Large intestine (tissue), 3 donors: ENCODE results near the gene PLXNA4. TPM values are rescaled to one million over a fixed set of nuclear protein-coding genes. Genes with fewer than 3 reads are reported as not detected.

Source experiments
- DNase-seq, 2 donors: peaks; one replicate each; pipeline versions ENCODE4 v3.0.0 to v3.0.0-alpha.2; 2013
- H3K27ac ChIP-seq: one replicate; pipeline ENCODE4 v1.5.1; 2013; ENCODE audit warnings: low read length
- H3K27me3 ChIP-seq: 2 replicates; pipeline ENCODE4 v1.6.1; 2013; ENCODE audit warnings: low read length; ENCODE audit not compliant: control insufficient read depth, insufficient read depth
- H3K36me3 ChIP-seq: 2 replicates; pipeline ENCODE4 v1.6.1; 2013; ENCODE audit warnings: low read length; ENCODE audit not compliant: control insufficient read depth, insufficient read depth
- H3K4me1 ChIP-seq: one replicate; pipeline ENCODE4 v1.6.1; 2013; ENCODE audit warnings: low read length; ENCODE audit not compliant: control insufficient read depth, insufficient read depth
- H3K4me3 ChIP-seq: one replicate; pipeline ENCODE4 v1.5.1; 2013; ENCODE audit warnings: low read length
- H3K9me3 ChIP-seq: one replicate; pipeline ENCODE4 v1.6.1; 2013; ENCODE audit warnings: mild to moderate bottlenecking, low read depth, low read length, moderate library complexity; ENCODE audit not compliant: control insufficient read depth
- WGBS: methylation state at CpG from one replicate; pipeline ENCODE4 v1.1.5; 2013; ENCODE audit warnings: low lambda C conversion rate; ENCODE audit not compliant: insufficient coverage; 5-methylcytosine and 5-hydroxymethylcytosine counted together
- polyA plus RNA-seq: library from polyadenylated mRNA; unstranded; fragments of 120-200 nt; gene quantifications from one replicate; pipeline ENCODE4 v1.2.1, GENCODE V29; 2013

Gene PLXNA4
- polyA plus RNA-seq, 1 donor, result 3.2 TPM

DNA sequence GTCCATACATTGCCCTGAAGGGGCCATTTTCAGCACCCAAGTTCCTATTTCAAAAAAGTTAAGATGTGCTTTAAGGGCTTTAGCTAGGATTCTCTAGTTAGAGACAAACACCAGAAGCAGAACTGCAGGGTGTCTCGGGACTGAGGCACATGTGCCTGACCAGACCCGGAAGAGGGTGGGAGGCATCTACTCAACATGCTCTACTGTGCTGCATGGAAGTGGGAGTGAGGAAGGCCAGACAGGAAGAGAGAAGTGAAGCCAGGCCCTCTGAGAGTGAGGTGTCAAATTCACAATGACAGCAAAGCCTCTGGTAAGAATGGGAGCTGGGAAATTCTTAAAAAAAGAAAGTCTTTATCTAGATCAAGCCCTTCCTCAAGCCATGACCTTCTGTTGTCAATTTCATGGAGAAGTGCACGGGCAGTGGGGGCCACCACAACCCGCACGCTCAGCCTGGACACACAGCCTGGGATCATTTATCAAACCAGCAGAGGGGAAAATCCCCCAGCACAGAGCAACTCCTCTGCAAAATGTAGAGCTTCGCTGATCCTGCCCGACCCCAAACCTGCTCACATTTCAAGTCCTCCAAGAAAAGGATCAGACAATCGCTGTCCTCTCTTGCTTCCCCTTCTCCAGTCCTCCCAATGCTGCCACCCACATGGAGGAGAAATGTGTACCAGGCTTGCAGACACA is 38.7 kb downstream of the PLXNA4 start:
- H3K4me3 ChIP-seq, result no peak overlapping the region
- peaks cover 11% of the 10 kb centered on the region for H3K27me3 ChIP-seq
- H3K36me3 ChIP-seq, result no peaks in the 10 kb centered on the region
- DNase-seq, result no peak
- no peaks in the 10 kb centered on the region for H3K9me3 ChIP-seq
- WGBS, result no CpG with 5 or more reads among the region's 8 CpGs
- no peaks in the 10 kb centered on the region for H3K4me1 ChIP-seq
- no peak overlapping the region for H3K27ac ChIP-seq

- Histone ChIP-seq H3K27me3 (peaks cover 11% of the 10 kb centered on the region), H3K4me1 (no peaks in the 10 kb centered on the region), H3K36me3 (no peaks in the 10 kb centered on the region), H3K27ac (no peak overlapping the region), H3K4me3 (no peak overlapping the region), H3K9me3 (no peaks in the 10 kb centered on the region)
- WGBS, result 60% methylated on average over 2 of the region's 13 CpGs
- DNase-seq, result no peak
Measured at GRCh38 chr7:132536654-132537395, 39.4 kb downstream of the PLXNA4 start.

GRCh38 chr7:132533916-132534315 is 42.4 kb downstream of the PLXNA4 start:
- H3K4me3 ChIP-seq, result no peak overlapping the region
- no peaks in the 10 kb centered on the region for H3K9me3 ChIP-seq
- H3K27ac ChIP-seq, result no peak overlapping the region
- H3K36me3 ChIP-seq, result no peaks in the 10 kb centered on the region
- DNase-seq, result no peak
- WGBS, result 60% methylated on average over 2 of the region's 2 CpGs
- H3K4me1 ChIP-seq, result no peaks in the 10 kb centered on the region
- H3K27me3 ChIP-seq, result peaks cover 7% of the 10 kb centered on the region

GRCh38 chr7:132532281-132532680 is 44.0 kb downstream of the PLXNA4 start:
- Histone ChIP-seq H3K27me3 (peaks cover 12% of the 10 kb centered on the region), H3K9me3 (no peaks in the 10 kb centered on the region), H3K4me1 (no peaks in the 10 kb centered on the region), H3K4me3 (no peak overlapping the region), H3K36me3 (no peaks in the 10 kb centered on the region), H3K27ac (no peak overlapping the region)
- 100% methylated on average over 1 of the region's 4 CpGs for WGBS
- DNase-seq, result no peak

- no CpG with 5 or more reads among the region's 5 CpGs for WGBS
Measured at GRCh38 chr7:132531562-132531961, 44.7 kb downstream of the PLXNA4 start.

GRCh38 chr7:132528695-132529094 is 47.6 kb downstream of the PLXNA4 start:
- Histone ChIP-seq H3K9me3 (no peaks in the 10 kb centered on the region), H3K27me3 (peaks cover 9% of the 10 kb centered on the region), H3K36me3 (no peaks in the 10 kb centered on the region), H3K27ac (no peak overlapping the region), H3K4me3 (no peak overlapping the region), H3K4me1 (no peaks in the 10 kb centered on the region)
- WGBS, result no CpG with 5 or more reads among the region's 3 CpGs
- no peak for DNase-seq

More at GRCh38 chr7:132531562-132531961, 44.7 kb downstream of the PLXNA4 start:
- no peaks in the 10 kb centered on the region for H3K9me3 ChIP-seq
- peaks cover 9% of the 10 kb centered on the region for H3K27me3 ChIP-seq
- H3K4me1 ChIP-seq, result no peaks in the 10 kb centered on the region
- no peak overlapping the region for H3K27ac ChIP-seq
- DNase-seq, result no peak
- no peaks in the 10 kb centered on the region for H3K36me3 ChIP-seq
- H3K4me3 ChIP-seq, result no peak overlapping the region

- no peak for DNase-seq
- peaks cover 6% of the 10 kb centered on the region for H3K27me3 ChIP-seq
- H3K27ac ChIP-seq, result no peak overlapping the region
- H3K36me3 ChIP-seq, result no peaks in the 10 kb centered on the region
- H3K4me1 ChIP-seq, result no peaks in the 10 kb centered on the region
- WGBS, result 80% methylated on average over 2 of the region's 17 CpGs
- H3K4me3 ChIP-seq, result no peak overlapping the region
- H3K9me3 ChIP-seq, result no peaks in the 10 kb centered on the region
Measured at GRCh38 chr7:132527467-132528410, 48.5 kb downstream of the PLXNA4 start.

DNA sequence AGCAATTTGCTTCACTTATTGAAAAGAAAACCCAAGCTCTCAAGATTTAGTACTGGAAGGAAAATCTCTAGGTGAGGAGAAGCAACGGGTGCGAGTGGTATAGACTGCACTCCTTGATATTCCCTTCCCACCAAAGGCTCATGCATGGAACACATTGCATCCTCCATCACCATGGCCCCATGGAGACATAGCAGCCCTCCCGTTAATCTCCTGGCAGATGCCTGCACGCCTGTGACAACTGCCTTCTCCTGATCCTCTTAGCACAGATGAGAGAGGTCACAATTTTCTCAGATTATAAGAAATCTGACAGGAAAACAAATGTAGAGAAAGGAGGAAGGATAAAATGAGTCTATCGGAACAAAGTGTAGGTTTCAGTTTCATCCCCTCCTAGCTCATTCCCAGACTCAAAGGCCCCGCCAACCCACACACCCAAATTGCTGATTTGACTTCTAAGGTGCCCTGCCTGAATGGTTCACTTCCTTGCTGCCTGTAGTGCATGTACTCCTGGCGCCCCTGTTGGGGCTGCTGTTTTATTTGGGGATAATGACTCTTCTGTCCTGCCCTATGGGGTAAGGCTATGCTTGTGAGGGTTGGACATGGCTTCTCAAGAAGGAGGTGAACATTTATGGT is 50.0 kb downstream of the PLXNA4 start:
- Histone ChIP-seq H3K4me3 (no peak overlapping the region), H3K27me3 (peaks cover 6% of the 10 kb centered on the region), H3K27ac (no peak overlapping the region), H3K9me3 (no peaks in the 10 kb centered on the region), H3K36me3 (no peaks in the 10 kb centered on the region), H3K4me1 (no peaks in the 10 kb centered on the region)
- WGBS, result no CpG with 5 or more reads among the region's 7 CpGs
- DNase-seq, result no peak

DNA sequence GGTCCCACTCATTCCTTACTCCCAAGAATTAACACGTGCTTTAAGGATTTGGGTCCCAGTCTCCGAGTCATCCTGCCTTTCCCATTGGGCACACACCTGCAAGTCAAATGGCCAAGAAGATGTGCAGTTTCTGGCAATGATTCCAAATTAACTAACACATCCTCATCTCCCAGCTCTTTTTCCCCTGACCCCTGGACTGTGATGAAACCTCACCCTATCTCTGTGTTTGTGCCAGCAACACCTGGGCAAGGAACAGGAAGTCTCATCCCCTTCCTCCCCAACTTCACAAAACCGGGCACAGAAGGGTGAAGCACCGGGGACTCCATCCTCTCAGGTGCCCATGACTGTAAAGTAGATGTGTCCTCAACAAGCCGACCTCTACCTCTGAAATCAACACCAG is 54.8 kb downstream of the PLXNA4 start:
- WGBS, result no CpG with 5 or more reads among the region's 5 CpGs
- Histone ChIP-seq H3K27me3 (no peaks in the 10 kb centered on the region), H3K4me3 (no peak overlapping the region), H3K36me3 (no peaks in the 10 kb centered on the region), H3K4me1 (no peaks in the 10 kb centered on the region), H3K9me3 (no peaks in the 10 kb centered on the region), H3K27ac (no peak overlapping the region)
- no peak for DNase-seq
